GM12878 (cell line): Measurements from ENCODE around the gene SLC38A8. TPM values are rescaled to one million over a fixed set of nuclear protein-coding genes. Genes with fewer than 3 reads are reported as not detected.

Source experiments
- ATAC-seq: fragments of 200-7000 bp; cut with Tn5 transposase; 3 replicates; pipeline ENCODE4 v1.9.1; 2020; ENCODE audit warnings: mild to moderate bottlenecking, moderate library complexity
- BruUV-seq: library from RNA; stranded (reverse); fragments of 400-500 nt; replicated peaks from 2 replicates; lab custom pipeline; 2021; lab: Mats Ljungman, UMichigan
- CTCF ChIA-PET: fragments of 300-600 bp; sonication (Branson Sonifier 250); formaldehyde crosslinking; extraction: SDS; loops from one replicate; lab custom pipeline; 2021; ENCODE audit warnings: inconsistent platforms; lab: Yijun Ruan, JAX
- POLR2A ChIA-PET: fragments of 350-600 bp; formaldehyde crosslinking; extraction: SDS; loops from one replicate; lab custom pipeline; 2021; ENCODE audit warnings: inconsistent platforms; lab: Charles Lee
- RAD21 ChIA-PET: fragments of 300-600 bp; sonication (Branson Sonifier 250); formaldehyde crosslinking; loops from one replicate; lab custom pipeline; 2023; ENCODE audit warnings: antibody characterized with exemption; ENCODE audit not compliant: unreplicated experiment; lab: Charles Lee
- SMC1A ChIA-PET: fragments of 300-600 bp; sonication (Branson Sonifier 250); formaldehyde crosslinking; loops from one replicate; lab custom pipeline; 2023; ENCODE audit not compliant: unreplicated experiment, uncharacterized antibody; lab: Charles Lee
- DNase-seq: peaks from one replicate; pipeline ENCODE4 v3.0.0-alpha.2; 2011; ENCODE audit warnings: low read depth, low spot score
- FAIRE-seq: peaks from 3 replicates; lab custom pipeline; 2011; peaks lifted over from hg19 to GRCh38; lab: Jason Lieb, UNC
- H2AFZ ChIP-seq: 2 replicates; pipeline ENCODE4 v1.6.0; 2011; ENCODE audit warnings: low read depth, low read length, control low read depth; ENCODE audit not compliant: control insufficient read depth
- H3K27ac ChIP-seq: 2 replicates; pipeline ENCODE4 v1.5.1; 2011; ENCODE audit warnings: control low read depth; ENCODE audit not compliant: control insufficient read depth, insufficient read depth
- H3K27me3 ChIP-seq, 2 experiments: replicated peaks in 1 of 2; 2 replicates each; pipeline versions ENCODE4 v1.6.0 to v1.6.1; 2011; ENCODE audit warnings: low read length in 1 of 2; ENCODE audit not compliant: control insufficient read depth in 2 of 2, insufficient read depth in 2 of 2
- H3K36me3 ChIP-seq, 2 experiments: 2 replicates each; pipeline ENCODE4 v1.5.1; 2011; ENCODE audit warnings: low read length in 1 of 2; ENCODE audit not compliant: control insufficient read depth in 2 of 2, insufficient read depth in 2 of 2
- H3K4me1 ChIP-seq: 2 replicates; pipeline ENCODE4 v1.6.1; 2011; ENCODE audit warnings: mild to moderate bottlenecking, low read length, moderate library complexity, mixed read lengths; ENCODE audit not compliant: control insufficient read depth, insufficient read depth
- H3K4me2 ChIP-seq: 2 replicates; pipeline ENCODE4 v1.6.0; 2011; ENCODE audit warnings: control low read depth; ENCODE audit not compliant: control insufficient read depth, insufficient read depth
- H3K4me3 ChIP-seq: fragments of 200-600 bp; sonication (generic); 2 replicates; pipeline ENCODE4 v1.5.1; 2016
- H3K79me2 ChIP-seq: 2 replicates; pipeline ENCODE4 v1.6.0; 2011; ENCODE audit warnings: low read length; ENCODE audit not compliant: control insufficient read depth, insufficient read depth
- H3K9ac ChIP-seq: 2 replicates; pipeline ENCODE4 v1.8.0; 2011; ENCODE audit warnings: low read length, control low read depth, mixed read lengths; ENCODE audit not compliant: control insufficient read depth, insufficient read depth
- H3K9me3 ChIP-seq: replicated peaks from 3 replicates; pipeline ENCODE4 v1.5.1; 2011; ENCODE audit warnings: mild to moderate bottlenecking, low read length; ENCODE audit not compliant: control insufficient read depth, insufficient read depth
- H4K20me1 ChIP-seq: 2 replicates; pipeline ENCODE4 v1.6.0; 2011; ENCODE audit not compliant: control insufficient read depth, insufficient read depth
- BACH1 ChIP-seq: fragments of 450-650 bp; IDR thresholded peaks from 2 replicates; pipeline ENCODE4 v1.6.1; 2017; ENCODE audit warnings: mild to moderate bottlenecking, borderline replicate concordance
- CUX1 ChIP-seq: IDR thresholded peaks from 2 replicates; pipeline ENCODE4 v1.6.1; 2012; ENCODE audit warnings: improper control_type of control experiment, low read depth, low read length; ENCODE audit not compliant: insufficient replicate concordance
- HCFC1 ChIP-seq: fragments of 150-350 bp; IDR thresholded peaks from 2 replicates; pipeline ENCODE4 v1.6.1; 2014; ENCODE audit warnings: low read length
- IKZF2 ChIP-seq, 2 experiments: fragments of 450-650 bp; IDR thresholded peaks; 2 replicates each; pipeline ENCODE4 v1.6.1; 2017; ENCODE audit warnings: mild to moderate bottlenecking in 2 of 2, moderate library complexity in 2 of 2
- IRF4 ChIP-seq: IDR thresholded peaks from 2 replicates; pipeline ENCODE4 v1.6.1; 2011; ENCODE audit warnings: low read depth, low read length
- KAT2A ChIP-seq: conservative IDR thresholded peaks from 2 replicates; pipeline ENCODE4 v1.6.1; 2011; ENCODE audit warnings: low read depth, low read length; ENCODE audit not compliant: control insufficient read depth
- KLF5 ChIP-seq: fragments of 450-650 bp; IDR thresholded peaks from 2 replicates; pipeline ENCODE4 v1.6.1; 2014; ENCODE audit warnings: mild to moderate bottlenecking; ENCODE audit not compliant: partially characterized antibody
- PAX5 ChIP-seq: IDR thresholded peaks from 2 replicates; pipeline ENCODE4 v1.6.1; 2011; ENCODE audit warnings: low read depth, low read length, borderline replicate concordance
- PAX8 ChIP-seq: fragments of 450-650 bp; IDR thresholded peaks from 2 replicates; pipeline ENCODE4 v1.6.1; 2017; ENCODE audit warnings: mild to moderate bottlenecking, moderate library complexity
- PML ChIP-seq: IDR thresholded peaks from 2 replicates; pipeline ENCODE4 v1.6.1; 2012; ENCODE audit warnings: low read length, inconsistent platforms
- POLR2A ChIP-seq: IDR thresholded peaks from 2 replicates; pipeline ENCODE4 v1.6.1; 2011; ENCODE audit warnings: low read depth, mild to moderate bottlenecking, low read length
- POLR2AphosphoS2 ChIP-seq: IDR thresholded peaks from 2 replicates; pipeline ENCODE4 v1.6.1; 2011; ENCODE audit warnings: low read depth, mild to moderate bottlenecking, low read length, improper control_type of control experiment, moderate library complexity
- PRDM15 ChIP-seq: fragments of 450-650 bp; formaldehyde crosslinking; IDR thresholded peaks from 2 replicates; pipeline ENCODE4 v1.4.0; 2020; ENCODE audit warnings: mild to moderate bottlenecking, moderate library complexity
- SIX5 ChIP-seq: IDR thresholded peaks from 2 replicates; pipeline ENCODE4 v1.6.1; 2011; ENCODE audit warnings: mild to moderate bottlenecking, low read depth, low read length, moderate library complexity; ENCODE audit not compliant: severe bottlenecking
- STAT1 ChIP-seq: fragments of 450-650 bp; conservative IDR thresholded peaks from 2 replicates; pipeline ENCODE4 v1.6.1; 2014; ENCODE audit warnings: antibody characterized with exemption, mild to moderate bottlenecking
- WGBS: methylation state at CpG from one replicate; pipeline ENCODE4 v1.1.6; 2016; ENCODE audit warnings: low lambda C conversion rate; ENCODE audit not compliant: insufficient replicate concordance, insufficient coverage; ENCODE audit errors: missing lambda C conversion rate; 5-methylcytosine and 5-hydroxymethylcytosine counted together
- in situ Hi-C: fragments of 300-500 bp; cut with MboI; formaldehyde crosslinking; loops from 9 replicates; pipeline ENCODE4 v1.14.3; 2018; ENCODE audit warnings: mixed read lengths
- intact Hi-C: fragments of 100-400 bp; cut with micrococcal nuclease; formaldehyde crosslinking; loops from one replicate; pipeline ENCODE4 v1.14.2; 2022; ENCODE audit not compliant: unreplicated experiment
- polyA plus RNA-seq, 11 experiments: library from polyadenylated mRNA; depleted of rRNA in 4 of 11; unstranded in 6 of 11; stranded (reverse) in 5 of 11; fragments of >200 nt; fragmentation: Nextera tagmentation in 4 of 11; fragmentation: Illumina TruSeq in 1 of 11; extraction: Ambion mirVana in 4 of 11; extraction: Trizol in 1 of 11; gene quantifications; 1 replicate in 1 of 11; 2 replicates in 10 of 11; pipeline versions ENCODE4 v1.2.1 to v1.2.3, GENCODE V29; 2011 to 2016; ENCODE audit warnings: inconsistent platforms in 2 of 11, missing spikeins in 2 of 11, low read depth in 1 of 11
- total RNA-seq, 4 experiments: library from RNA; depleted of rRNA in 3 of 4; stranded (reverse); fragments of >200 nt in 3 of 4; fragmentation: Illumina TruSeq in 1 of 4; extraction: Trizol in 1 of 4; gene quantifications; 2 replicates each; pipeline versions ENCODE4 v1.2.1 to v1.2.3, GENCODE V29; 2013 to 2021

SLC38A8 gene
- total and polyA plus RNA-seq, 10 of the 15 experiments (the other 5 are each of a cell fraction or from before 2014, with no cell fraction given) = not detected

- TF ChIP-seq PAX5 (no peak), KAT2A (no peak)
These were observed 28.6 kb downstream of the SLC38A8 start (continued) for GRCh38 chr16:84013787-84014569.

- Histone ChIP-seq H3K27ac (no peak overlapping the region), H3K9ac (no peak overlapping the region), H4K20me1 (no peaks in the 10 kb centered on the region), H3K36me3 (no peaks in the 10 kb centered on the region), H3K4me2 (no peak overlapping the region), H3K27me3 (no peaks in the 10 kb centered on the region; a peak in 2 of 4 replicates), H3K9me3 (no peaks in the 10 kb centered on the region; the same call in 2 of the 3 replicates), H3K4me3 (no peak overlapping the region), H3K79me2 (no peaks in the 10 kb centered on the region), H2AFZ (no peak overlapping the region), H3K4me1 (no peaks in the 10 kb centered on the region)
- CTCF ChIA-PET = no interaction called here
- ATAC-seq (no peak), DNase-seq (no peak), FAIRE-seq (no peak)
- in situ Hi-C loops (no loop called here), intact Hi-C loops (no loop called here)
- POLR2A ChIA-PET = no interaction called here
- 46% methylated on average over 6 of the region's 6 CpGs for WGBS
- SMC1A ChIA-PET = no interaction called here
- no TSS peak for BruUV-seq
- TF ChIP-seq POLR2A (no peak), SIX5 (no peak), IKZF2 (IDR thresholded peaks at IDR 0.05) (no peak), BACH1 (no peak), CUX1 (no peak), PRDM15 (CRISPR knock-in tag) (no peak), PAX8 (no peak), KLF5 (no peak), PML (no peak), HCFC1 (no peak), POLR2AphosphoS2 (no peak), STAT1 (no peak), IRF4 (no peak)
- RAD21 ChIA-PET = no interaction called here
These were observed 33.3 kb downstream of the SLC38A8 start for GRCh38 chr16:84009282-84009681.
